ENCODE measurements around the gene IARS1. TPM values are rescaled to one million over a fixed set of nuclear protein-coding genes. Genes with fewer than 3 reads are reported as not detected.
A peak's percentile ranks its signal among the peaks of the same experiment; 100 is the strongest.

IARS1 gene
- total RNA-seq: 54.2 TPM
- long read RNA-seq, full-length matches to known transcripts: 29 of 132 reads
- long read RNA-seq, partial matches to known transcripts: 97 of 132 reads
- long read RNA-seq, other reads (novel, unspliced or antisense): 6 of 132 reads

- H3K9me3 ChIP-seq (replicated peaks): no peaks in the 10 kb centered on the region
- H3K27me3 ChIP-seq (ENCODE audit: low read depth): no peaks in the 10 kb centered on the region
- peak within 1 kb of the TSS; percentile 79 for H3K27ac ChIP-seq (replicated peaks)
- H3K4me3 ChIP-seq: peak within 1 kb of the TSS; percentile 79
- peak; percentile 99 for DNase-seq
- intact Hi-C loops (cut with micrococcal nuclease): no loop called here
- H3K4me1 ChIP-seq: peaks cover 42% of the 10 kb centered on the region
- H3K36me3 ChIP-seq: peaks cover 30% of the 10 kb centered on the region
- peak; percentile 43 for TF ChIP-seq CTCF (IDR thresholded peaks at IDR 0.05; ENCODE audit: borderline replicate concordance)
These were observed at the start of gene IARS1 for GRCh38 chr9:92293452-92294296. IARS1 (minus strand) TSS chr9:92293697; CDS start chr9:92289419, 4,278 bp downstream.

GRCh38 chr9:92342825-92343488, 49.5 kb upstream of the IARS1 start:
- Histone ChIP-seq H3K4me1 (no peaks in the 10 kb centered on the region), H3K36me3 (peaks cover 19% of the 10 kb centered on the region), H3K27ac (replicated peaks) (no peak overlapping the region), H3K4me3 (no peak overlapping the region), H3K9me3 (replicated peaks) (no peaks in the 10 kb centered on the region), H3K27me3 (ENCODE audit: low read depth) (no peaks in the 10 kb centered on the region)
- DNase-seq: no peak
- peak; percentile 39 for TF ChIP-seq CTCF (IDR thresholded peaks at IDR 0.05; ENCODE audit: borderline replicate concordance)
- intact Hi-C loops (cut with micrococcal nuclease): no loop called here

GRCh38 chr9:92341578-92341977, 48.1 kb upstream of the IARS1 start:
- peaks cover 24% of the 10 kb centered on the region for H3K36me3 ChIP-seq

GRCh38 chr9:92333282-92333634, 39.8 kb upstream of the IARS1 start:
- Histone ChIP-seq H3K27ac (replicated peaks) (peak overlapping the region; percentile 76), H3K4me3 (no peak overlapping the region), H3K9me3 (replicated peaks) (no peaks in the 10 kb centered on the region), H3K4me1 (peaks cover 9% of the 10 kb centered on the region), H3K27me3 (ENCODE audit: low read depth) (no peaks in the 10 kb centered on the region), H3K36me3 (peaks cover 9% of the 10 kb centered on the region)
- intact Hi-C loops (cut with micrococcal nuclease): no loop called here
- DNase-seq: no peak
- TF ChIP-seq CTCF (IDR thresholded peaks at IDR 0.05; ENCODE audit: borderline replicate concordance): no peak

More at GRCh38 chr9:92341578-92341977, 48.1 kb upstream of the IARS1 start:
- no peaks in the 10 kb centered on the region for H3K4me1 ChIP-seq
- no peaks in the 10 kb centered on the region for H3K9me3 ChIP-seq (replicated peaks)
- H3K4me3 ChIP-seq: no peak overlapping the region
- intact Hi-C loops (cut with micrococcal nuclease): no loop called here
- no peak for TF ChIP-seq CTCF (IDR thresholded peaks at IDR 0.05; ENCODE audit: borderline replicate concordance)
- DNase-seq: no peak
- H3K27me3 ChIP-seq (ENCODE audit: low read depth): no peaks in the 10 kb centered on the region
- no peak overlapping the region for H3K27ac ChIP-seq (replicated peaks)

- Histone ChIP-seq H3K9me3 (replicated peaks) (no peaks in the 10 kb centered on the region), H3K27ac (replicated peaks) (peak overlapping the region; percentile 76), H3K27me3 (ENCODE audit: low read depth) (no peaks in the 10 kb centered on the region), H3K4me3 (no peak overlapping the region), H3K4me1 (peaks cover 13% of the 10 kb centered on the region), H3K36me3 (peaks cover 3% of the 10 kb centered on the region)
- intact Hi-C loops (cut with micrococcal nuclease): no loop called here
- DNase-seq: peak; percentile 42
- TF ChIP-seq CTCF (IDR thresholded peaks at IDR 0.05; ENCODE audit: borderline replicate concordance): no peak
These were observed 39.2 kb upstream of the IARS1 start for GRCh38 chr9:92332577-92333281.

Measured in left ventricle myocardium inferior (tissue), 1 donor.